Muscle layer of duodenum (tissue), 2 donors: Measurements from ENCODE around the gene CDYL.

ENCODE experiments used
- H3K27ac ChIP-seq: one replicate; pipeline ENCODE4 v1.7.0; 2013; ENCODE audit warnings: mild to moderate bottlenecking, low read length
- H3K27me3 ChIP-seq: one replicate; pipeline ENCODE4 v1.7.0; 2013; ENCODE audit warnings: low read depth, mild to moderate bottlenecking, control low read depth, low read length
- H3K36me3 ChIP-seq, 2 donors: one replicate each; pipeline ENCODE4 v1.7.0; 2013; ENCODE audit warnings: low read length in 2 of 2, control low read depth in 1 of 2, mild to moderate bottlenecking in 1 of 2; ENCODE audit not compliant: insufficient read depth in 2 of 2, control insufficient read depth in 1 of 2
- H3K4me1 ChIP-seq, 2 donors: one replicate each; pipeline ENCODE4 v1.7.0; 2013; ENCODE audit warnings: low read length in 2 of 2, mild to moderate bottlenecking in 2 of 2, control low read depth in 1 of 2, moderate library complexity in 1 of 2; ENCODE audit not compliant: insufficient read depth in 2 of 2, control insufficient read depth in 1 of 2
- H3K4me3 ChIP-seq, 2 donors: one replicate each; pipeline ENCODE4 v1.7.0; 2013; ENCODE audit warnings: low read length in 2 of 2, low read depth in 1 of 2, mild to moderate bottlenecking in 1 of 2
- H3K9me3 ChIP-seq, 2 donors: one replicate each; pipeline ENCODE4 v1.7.0; 2013; ENCODE audit warnings: low read length in 2 of 2, control low read depth in 1 of 2, mild to moderate bottlenecking in 1 of 2; ENCODE audit not compliant: control insufficient read depth in 1 of 2
- donor health status: healthy.

Gene CDYL

GRCh38 chr6:4776131-4776492 lies at the start of gene CDYL:
Gene CDYL (plus strand): TSS chr6:4776404. CDS start chr6:4776784, 380 bp downstream.
- Histone ChIP-seq H3K4me3 (peak within 1 kb of the TSS; percentile 58 to 80), H3K9me3 (no peaks in the 10 kb centered on the region), H3K36me3 (no peaks in the 10 kb centered on the region), H3K4me1 (peaks cover 0 to 13% of the 10 kb centered on the region in 2 donors), H3K27me3 (no peaks in the 10 kb centered on the region), H3K27ac (no peak within 1 kb of the TSS)

GRCh38 chr6:4726645-4727044 lies 49.6 kb upstream of the CDYL start:
- H3K27me3 ChIP-seq: no peaks in the 10 kb centered on the region
- no peak overlapping the region for H3K27ac ChIP-seq
- H3K36me3 ChIP-seq: no peaks in the 10 kb centered on the region

GRCh38 chr6:4727217-4727616 lies 49.0 kb upstream of the CDYL start:
- no peak overlapping the region for H3K27ac ChIP-seq
- H3K4me3 ChIP-seq: no peak overlapping the region
- H3K27me3 ChIP-seq: no peaks in the 10 kb centered on the region
- H3K4me1 ChIP-seq: peaks cover 0 to 3% of the 10 kb centered on the region in 2 donors
- no peaks in the 10 kb centered on the region for H3K36me3 ChIP-seq
- no peaks in the 10 kb centered on the region for H3K9me3 ChIP-seq

More at GRCh38 chr6:4726645-4727044, 49.6 kb upstream of the CDYL start:
- Histone ChIP-seq H3K4me1 (peaks cover 0 to 3% of the 10 kb centered on the region in 2 donors), H3K9me3 (no peaks in the 10 kb centered on the region), H3K4me3 (no peak overlapping the region)

- Histone ChIP-seq H3K27ac (no peak overlapping the region), H3K36me3 (no peaks in the 10 kb centered on the region), H3K4me1 (peaks cover 0 to 3% of the 10 kb centered on the region in 2 donors), H3K27me3 (no peaks in the 10 kb centered on the region), H3K9me3 (no peaks in the 10 kb centered on the region), H3K4me3 (no peak overlapping the region)
These were observed 48.4 kb upstream of the CDYL start for GRCh38 chr6:4727671-4728435.

GRCh38 chr6:4728436-4728769 lies 47.8 kb upstream of the CDYL start:
- H3K4me1 ChIP-seq: peaks cover 0 to 7% of the 10 kb centered on the region in 2 donors
- H3K4me3 ChIP-seq: no peak overlapping the region
- H3K9me3 ChIP-seq: no peaks in the 10 kb centered on the region
- H3K27ac ChIP-seq: no peak overlapping the region
- no peaks in the 10 kb centered on the region for H3K27me3 ChIP-seq
- no peaks in the 10 kb centered on the region for H3K36me3 ChIP-seq

GRCh38 chr6:4728926-4729325 lies 47.3 kb upstream of the CDYL start:
- no peaks in the 10 kb centered on the region for H3K36me3 ChIP-seq
- H3K27ac ChIP-seq: no peak overlapping the region
- no peaks in the 10 kb centered on the region for H3K9me3 ChIP-seq
- H3K4me1 ChIP-seq: peaks cover 0 to 7% of the 10 kb centered on the region in 2 donors
- no peaks in the 10 kb centered on the region for H3K27me3 ChIP-seq
- no peak overlapping the region for H3K4me3 ChIP-seq

- Histone ChIP-seq H3K27ac (no peak overlapping the region), H3K4me3 (no peak overlapping the region), H3K9me3 (no peaks in the 10 kb centered on the region), H3K27me3 (no peaks in the 10 kb centered on the region), H3K36me3 (no peaks in the 10 kb centered on the region), H3K4me1 (peaks cover 0 to 7% of the 10 kb centered on the region in 2 donors)
These were observed 44.2 kb upstream of the CDYL start for GRCh38 chr6:4731996-4732395.

- peak overlapping the region; percentile 56 to 60 for H3K4me3 ChIP-seq
These were observed 43.4 kb upstream of the CDYL start for GRCh38 chr6:4732691-4733315.

GRCh38 chr6:4736371-4736873 lies 39.8 kb upstream of the CDYL start:
- peaks cover 0 to 3% of the 10 kb centered on the region in 2 donors for H3K4me1 ChIP-seq

More at GRCh38 chr6:4732691-4733315, 43.4 kb upstream of the CDYL start:
- Histone ChIP-seq H3K9me3 (no peaks in the 10 kb centered on the region), H3K27me3 (no peaks in the 10 kb centered on the region), H3K4me1 (peaks cover 0 to 4% of the 10 kb centered on the region in 2 donors), H3K27ac (no peak overlapping the region), H3K36me3 (no peaks in the 10 kb centered on the region)

GRCh38 chr6:4740032-4740431 lies 36.2 kb upstream of the CDYL start:
- no peaks in the 10 kb centered on the region for H3K4me1 ChIP-seq
- H3K9me3 ChIP-seq: no peaks in the 10 kb centered on the region
- no peaks in the 10 kb centered on the region for H3K36me3 ChIP-seq
- H3K27me3 ChIP-seq: no peaks in the 10 kb centered on the region
- H3K4me3 ChIP-seq: no peak overlapping the region
- H3K27ac ChIP-seq: no peak overlapping the region

More at GRCh38 chr6:4736371-4736873, 39.8 kb upstream of the CDYL start:
- H3K27ac ChIP-seq: no peak overlapping the region
- no peaks in the 10 kb centered on the region for H3K36me3 ChIP-seq
- no peaks in the 10 kb centered on the region for H3K27me3 ChIP-seq
- H3K9me3 ChIP-seq: no peaks in the 10 kb centered on the region
- H3K4me3 ChIP-seq: no peak overlapping the region

GRCh38 chr6:4743062-4743461 lies 33.1 kb upstream of the CDYL start:
- Histone ChIP-seq H3K36me3 (no peaks in the 10 kb centered on the region), H3K27ac (no peak overlapping the region), H3K4me1 (no peaks in the 10 kb centered on the region)

More at GRCh38 chr6:4743062-4743461, 33.1 kb upstream of the CDYL start:
- Histone ChIP-seq H3K4me3 (no peak overlapping the region), H3K9me3 (no peaks in the 10 kb centered on the region), H3K27me3 (no peaks in the 10 kb centered on the region)
